ENCODE data around the gene PTPRS.
"Not testable (repeated sequence)": the region's sequence is repeated elsewhere in the genome, so short reads cannot be mapped to it uniquely, and the experiment has no call there.

Gene PTPRS

DNA sequence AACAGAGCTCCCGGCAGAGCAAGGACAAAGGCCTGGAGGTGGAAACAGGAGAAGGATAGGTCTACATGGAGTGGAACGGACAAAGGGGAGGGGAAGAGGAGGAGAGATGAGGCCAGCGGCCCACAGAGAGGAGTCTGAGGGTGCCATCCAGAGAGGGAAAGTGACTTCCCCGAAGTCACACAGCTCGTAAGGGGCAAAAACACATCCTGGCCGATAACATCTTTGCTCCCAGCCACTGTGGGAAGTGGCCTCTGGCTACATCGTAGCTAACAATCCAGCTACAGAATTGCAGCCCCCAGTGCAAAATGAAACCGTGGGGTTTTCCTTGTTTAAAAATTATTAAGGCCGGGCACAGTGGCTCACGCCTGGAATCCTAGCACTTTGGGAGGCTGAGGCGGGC lies 11.5 kb downstream of the PTPRS start:
- DNase-seq (ENCODE audit: low read depth, low spot score) = no peak
- TF ChIP-seq, protein P1, sequence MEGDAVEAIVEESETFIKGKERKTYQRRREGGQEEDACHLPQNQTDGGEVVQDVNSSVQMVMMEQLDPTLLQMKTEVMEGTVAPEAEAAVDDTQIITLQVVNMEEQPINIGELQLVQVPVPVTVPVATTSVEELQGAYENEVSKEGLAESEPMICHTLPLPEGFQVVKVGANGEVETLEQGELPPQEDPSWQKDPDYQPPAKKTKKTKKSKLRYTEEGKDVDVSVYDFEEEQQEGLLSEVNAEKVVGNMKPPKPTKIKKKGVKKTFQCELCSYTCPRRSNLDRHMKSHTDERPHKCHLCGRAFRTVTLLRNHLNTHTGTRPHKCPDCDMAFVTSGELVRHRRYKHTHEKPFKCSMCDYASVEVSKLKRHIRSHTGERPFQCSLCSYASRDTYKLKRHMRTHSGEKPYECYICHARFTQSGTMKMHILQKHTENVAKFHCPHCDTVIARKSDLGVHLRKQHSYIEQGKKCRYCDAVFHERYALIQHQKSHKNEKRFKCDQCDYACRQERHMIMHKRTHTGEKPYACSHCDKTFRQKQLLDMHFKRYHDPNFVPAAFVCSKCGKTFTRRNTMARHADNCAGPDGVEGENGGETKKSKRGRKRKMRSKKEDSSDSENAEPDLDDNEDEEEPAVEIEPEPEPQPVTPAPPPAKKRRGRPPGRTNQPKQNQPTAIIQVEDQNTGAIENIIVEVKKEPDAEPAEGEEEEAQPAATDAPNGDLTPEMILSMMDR (IDR thresholded peaks at IDR 0.05; ENCODE audit: low read depth, low read length) = no peak
- in situ Hi-C loops (cut with HindIII; ENCODE audit: low sequenced_read_pairs) = no loop called here
- H3K4me3 ChIP-seq (ENCODE audit: low read depth, low read length) = no peak overlapping the region

DNA sequence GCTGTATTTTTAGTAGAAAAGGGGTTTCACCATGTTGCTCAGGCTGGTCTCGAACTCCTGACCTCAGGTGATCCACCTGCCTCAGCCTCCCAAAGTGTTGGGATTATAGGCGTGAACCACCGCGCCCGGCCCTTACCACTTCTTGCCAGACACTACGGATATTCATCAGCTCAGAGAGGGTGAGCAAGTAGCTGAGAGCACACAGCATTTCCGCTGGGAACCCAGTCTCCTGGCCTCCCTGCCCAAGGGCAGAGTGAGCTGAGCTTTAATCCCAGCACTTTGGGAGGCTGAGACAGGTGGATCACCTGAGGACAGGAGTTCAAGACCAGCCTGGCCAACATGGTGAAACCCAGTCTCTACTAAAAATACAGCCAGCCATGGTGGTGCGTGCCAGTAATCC lies 12.2 kb downstream of the PTPRS start:
- in situ Hi-C loops (cut with HindIII; ENCODE audit: low sequenced_read_pairs); H3K4me3 ChIP-seq (ENCODE audit: low read depth, low read length); DNase-seq (ENCODE audit: low read depth, low spot score): not testable (repeated sequence)

DNA sequence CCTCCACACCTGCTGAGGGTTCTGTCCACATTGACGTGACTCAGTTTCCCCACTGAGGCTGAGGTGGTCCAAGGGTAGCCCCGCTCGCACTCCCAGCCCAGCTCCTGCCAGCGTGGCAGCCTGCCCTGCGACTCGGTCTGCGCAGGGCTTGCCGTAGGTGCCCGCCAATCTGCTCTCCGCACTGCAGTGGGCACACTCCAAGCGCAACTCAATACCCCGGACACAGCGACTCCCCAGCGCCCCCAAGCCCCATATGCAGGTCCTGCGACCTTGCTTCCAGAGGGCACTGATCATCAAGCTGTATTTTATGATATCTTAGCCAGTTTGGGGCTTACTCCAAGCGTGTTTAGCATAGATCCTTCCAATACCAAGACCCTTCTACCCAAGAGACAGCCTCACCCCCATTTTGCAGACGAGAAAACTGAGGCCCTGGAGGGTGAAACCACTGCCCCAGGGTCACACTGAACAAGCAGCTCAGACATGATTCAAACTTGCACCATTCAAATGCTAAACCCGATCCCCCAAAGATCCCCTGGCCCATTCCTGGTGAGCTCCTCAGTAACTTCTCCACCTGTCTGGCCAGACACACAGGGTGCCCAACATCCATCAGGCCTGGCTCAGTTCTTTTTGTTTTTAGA lies 13.5 kb downstream of the PTPRS start:
- TF ChIP-seq, protein P1 (IDR thresholded peaks at IDR 0.05; ENCODE audit: low read depth, low read length) = no peak
- in situ Hi-C loops (cut with HindIII; ENCODE audit: low sequenced_read_pairs) = no loop called here

DNA sequence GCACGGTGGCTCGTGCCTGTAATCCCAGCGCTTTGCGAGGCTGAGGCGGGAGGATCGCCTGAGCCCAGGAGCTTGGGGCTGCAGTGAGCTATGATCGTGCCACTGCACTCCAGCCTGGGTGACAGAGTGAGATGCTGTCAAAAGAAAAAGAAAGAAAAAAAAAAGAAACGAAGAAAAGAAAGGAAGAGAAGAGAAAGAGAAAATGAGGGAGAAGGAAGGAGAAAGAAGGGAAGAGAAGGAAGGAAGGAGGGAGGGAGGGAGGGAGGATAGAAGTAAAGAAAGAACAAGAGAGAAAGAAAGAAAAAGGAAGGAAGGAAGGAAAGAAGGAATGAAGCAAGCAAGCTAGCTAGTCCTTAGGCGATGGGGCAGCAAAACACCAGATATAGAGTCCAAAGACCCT lies 14.1 kb downstream of the PTPRS start:
- H3K4me3 ChIP-seq (ENCODE audit: low read depth, low read length) = no peak overlapping the region
- no peak for DNase-seq (ENCODE audit: low read depth, low spot score)
- TF ChIP-seq, protein P1 (IDR thresholded peaks at IDR 0.05; ENCODE audit: low read depth, low read length) = no peak
- in situ Hi-C loops (cut with HindIII; ENCODE audit: low sequenced_read_pairs) = no loop called here

More for the DNA sequence above, 13.5 kb downstream of the PTPRS start:
- no peak overlapping the region for H3K4me3 ChIP-seq (ENCODE audit: low read depth, low read length)
- DNase-seq (ENCODE audit: low read depth, low spot score) = no peak

DNA sequence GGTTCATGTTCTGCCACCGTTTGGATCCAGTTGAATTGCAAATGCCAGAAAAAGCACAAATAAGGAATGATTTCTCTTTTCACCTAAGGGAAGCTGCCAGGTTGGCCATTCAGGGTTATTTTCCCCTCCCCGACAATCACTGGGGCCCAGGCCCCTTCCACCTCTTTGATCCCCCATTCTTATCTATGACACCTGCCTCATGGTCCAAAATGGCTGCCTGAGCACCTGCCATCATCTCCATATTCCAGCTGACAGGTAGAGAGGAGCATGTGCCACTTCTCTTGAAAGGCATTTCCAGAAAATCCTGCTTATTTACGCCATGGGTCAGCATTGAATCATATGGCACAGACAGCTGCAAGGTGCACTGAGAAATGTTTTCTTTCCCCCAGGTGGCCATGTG lies 15.7 kb downstream of the PTPRS start:
- in situ Hi-C loops (cut with HindIII; ENCODE audit: low sequenced_read_pairs) = no loop called here
- no peak overlapping the region for H3K4me3 ChIP-seq (ENCODE audit: low read depth, low read length)
- no peak for DNase-seq (ENCODE audit: low read depth, low spot score)
- TF ChIP-seq, protein P1 (IDR thresholded peaks at IDR 0.05; ENCODE audit: low read depth, low read length) = no peak

DNA sequence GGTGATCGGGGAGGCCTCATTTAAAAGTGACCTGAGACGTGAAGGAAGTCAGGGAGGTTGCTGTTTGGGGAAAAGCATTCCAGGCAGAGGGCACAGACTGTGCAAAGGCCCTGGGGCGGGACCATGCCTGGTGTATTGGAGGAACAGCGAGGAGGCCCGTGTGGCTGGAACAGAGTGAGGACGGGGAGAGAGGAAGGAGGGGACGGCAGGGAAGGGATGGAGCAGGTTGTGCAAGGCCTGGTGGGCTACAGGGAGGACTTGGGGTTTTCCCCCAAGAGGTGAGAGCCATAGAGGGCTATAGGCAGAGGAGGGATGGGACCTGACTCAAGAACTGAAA lies 17.2 kb downstream of the PTPRS start:
- in situ Hi-C loops (cut with HindIII; ENCODE audit: low sequenced_read_pairs) = no loop called here
- no peak for DNase-seq (ENCODE audit: low read depth, low spot score)
- no peak overlapping the region for H3K4me3 ChIP-seq (ENCODE audit: low read depth, low read length)
- TF ChIP-seq, protein P1 (IDR thresholded peaks at IDR 0.05; ENCODE audit: low read depth, low read length) = no peak

DNA sequence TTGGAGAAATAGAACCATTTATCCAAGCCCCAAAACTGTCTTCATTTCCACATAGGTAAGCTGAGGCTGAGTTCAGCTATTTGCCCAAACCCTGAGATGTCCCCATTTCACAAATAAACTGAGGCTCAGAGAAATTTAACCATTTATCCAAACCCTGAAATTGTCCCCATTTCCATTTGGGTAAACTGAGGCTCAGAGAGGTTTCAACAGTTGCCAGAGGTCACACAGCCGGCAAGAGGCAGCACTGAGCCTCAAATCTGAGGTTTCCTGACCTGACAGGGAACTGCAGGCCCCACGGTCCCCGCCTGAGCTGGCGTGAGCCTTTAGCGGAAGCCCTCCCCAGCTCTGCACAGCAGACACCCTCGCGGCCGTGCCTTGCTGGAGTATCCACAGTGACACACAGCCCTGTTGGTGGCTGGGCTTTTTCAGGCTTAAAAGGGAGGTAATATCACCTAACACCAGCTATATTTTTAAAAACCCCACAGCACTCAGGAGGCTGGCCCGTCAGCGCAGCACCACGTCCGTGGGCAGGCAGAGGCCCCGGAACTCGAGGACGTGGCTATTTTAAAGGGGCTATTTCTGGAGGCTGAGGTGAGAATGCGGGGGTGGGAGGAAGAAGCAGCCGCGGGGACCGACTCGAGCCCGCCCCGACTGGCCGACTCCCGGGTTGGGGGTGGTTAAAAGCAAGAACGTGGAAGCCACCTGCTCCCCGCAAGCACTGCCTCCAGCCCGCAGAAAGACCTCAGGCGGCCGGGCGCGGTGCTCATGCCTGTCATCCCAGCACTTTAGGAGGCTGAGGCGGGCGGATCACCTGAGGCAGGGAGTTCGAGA lies 18.5 kb downstream of the PTPRS start:
- TF ChIP-seq, protein P1 (IDR thresholded peaks at IDR 0.05; ENCODE audit: low read depth, low read length) = no peak
- in situ Hi-C loops (cut with HindIII; ENCODE audit: low sequenced_read_pairs) = no loop called here
- no peak overlapping the region for H3K4me3 ChIP-seq (ENCODE audit: low read depth, low read length)
- no peak for DNase-seq (ENCODE audit: low read depth, low spot score)

Measured in astrocyte of the spinal cord (primary cell).